GM23338 (cell line): ENCODE data around the gene POLK. TPM values are rescaled to one million over a fixed set of nuclear protein-coding genes. Genes with fewer than 3 reads are reported as not detected.

Experiments used
- ATAC-seq: fragments of 200-7000 bp; cut with Tn5 transposase; 3 replicates; pipeline ENCODE4 v1.9.1; 2020
- DNase-seq: peaks from one replicate; pipeline ENCODE4 v3.0.0-alpha.2; 2015; ENCODE audit warnings: low spot score
- H2AFZ ChIP-seq: fragments of 200-600 bp; sonication (generic); 2 replicates; pipeline ENCODE4 v1.8.0; 2016; ENCODE audit warnings: antibody characterized with exemption, mild to moderate bottlenecking, moderate library complexity
- H3F3A ChIP-seq: fragments of 200-600 bp; sonication (generic); replicated peaks from 2 replicates; pipeline ENCODE4 v1.8.0; 2017; ENCODE audit warnings: antibody characterized with exemption, mixed run types, low read depth
- H3K27ac ChIP-seq: fragments of 200-600 bp; sonication (generic); 2 replicates; pipeline ENCODE4 v1.6.1; 2016; ENCODE audit warnings: low read depth
- H3K27me3 ChIP-seq: fragments of 200-600 bp; sonication (generic); 2 replicates; pipeline ENCODE4 v1.8.0; 2016; ENCODE audit warnings: mild to moderate bottlenecking, mixed run types, moderate library complexity; ENCODE audit not compliant: insufficient read depth
- H3K36me3 ChIP-seq: fragments of 200-600 bp; sonication (generic); 2 replicates; pipeline ENCODE4 v1.8.0; 2016; ENCODE audit warnings: mild to moderate bottlenecking; ENCODE audit not compliant: insufficient read depth
- H3K4me1 ChIP-seq: fragments of 200-600 bp; sonication (generic); 2 replicates; pipeline ENCODE4 v1.8.0; 2016; ENCODE audit warnings: mild to moderate bottlenecking, moderate library complexity; ENCODE audit not compliant: insufficient read depth
- H3K4me2 ChIP-seq: fragments of 200-600 bp; sonication (generic); 2 replicates; pipeline ENCODE4 v1.7.1; 2017; ENCODE audit warnings: mixed run types
- H3K4me3 ChIP-seq: fragments of 200-600 bp; sonication (generic); 2 replicates; pipeline ENCODE4 v1.6.1; 2016; ENCODE audit warnings: mixed run types
- H3K79me2 ChIP-seq: fragments of 200-600 bp; sonication (generic); replicated peaks from 2 replicates; pipeline ENCODE4 v1.8.0; 2017; ENCODE audit warnings: mild to moderate bottlenecking; ENCODE audit not compliant: insufficient read depth
- H3K9me2 ChIP-seq: fragments of 200-600 bp; sonication (generic); 2 replicates; pipeline ENCODE4 v1.8.0; 2017; ENCODE audit not compliant: insufficient read depth
- H4K20me1 ChIP-seq: fragments of 200-600 bp; sonication (generic); replicated peaks from 2 replicates; pipeline ENCODE4 v1.8.0; 2017; ENCODE audit warnings: mild to moderate bottlenecking; ENCODE audit not compliant: insufficient read depth
- H3K27ac Mint-ChIP-seq: 2 replicates; pipeline ENCODE4 v1.8.0; 2020; ENCODE audit warnings: inconsistent platforms, mild to moderate bottlenecking, moderate library complexity, mixed read lengths
- H3K27me3 Mint-ChIP-seq: 3 replicates; pipeline ENCODE4 v1.8.0; 2022; ENCODE audit warnings: low read depth, mild to moderate bottlenecking, moderate library complexity, mixed read lengths, inconsistent platforms; ENCODE audit not compliant: insufficient read depth, poor library complexity
- H3K36me3 Mint-ChIP-seq: 3 replicates; pipeline ENCODE4 v1.8.0; 2021; ENCODE audit warnings: low read depth, mild to moderate bottlenecking, inconsistent platforms, moderate library complexity, mixed read lengths
- H3K4me1 Mint-ChIP-seq: 3 replicates; pipeline ENCODE4 v1.8.0; 2020; ENCODE audit warnings: mild to moderate bottlenecking, inconsistent platforms, mixed read lengths
- H3K4me3 Mint-ChIP-seq: 3 replicates; pipeline ENCODE4 v1.8.0; 2021; ENCODE audit warnings: moderate library complexity, mild to moderate bottlenecking, inconsistent platforms, mixed read lengths
- H3K9me3 Mint-ChIP-seq: 3 replicates; pipeline ENCODE4 v1.8.0; 2020; ENCODE audit warnings: moderate library complexity, mild to moderate bottlenecking, inconsistent platforms, mixed read lengths
- CREB1 ChIP-seq: fragments of 250-450 bp; sonication (Bioruptor Pico); IDR thresholded peaks from 2 replicates; pipeline ENCODE4 v1.5.0; 2020; ENCODE audit warnings: low read depth, mild to moderate bottlenecking, moderate library complexity
- CTCF ChIP-seq, 2 experiments: fragments of 200-600 bp in 1 of 2; sonication (generic) in 1 of 2; conservative IDR thresholded peaks; 2 replicates each; pipeline versions ENCODE4 v1.5.1 to v1.6.1; 2016 to 2017; ENCODE audit warnings: antibody characterized with exemption in 2 of 2, low read depth in 2 of 2, mild to moderate bottlenecking in 2 of 2, moderate library complexity in 1 of 2
- EZH2 ChIP-seq: fragments of 200-600 bp; sonication (generic); IDR thresholded peaks from one replicate; pipeline ENCODE4 v1.8.0; 2017; ENCODE audit warnings: antibody characterized with exemption, mild to moderate bottlenecking, low read depth; ENCODE audit not compliant: unreplicated experiment
- EZH2phosphoT487 ChIP-seq: fragments of 200-600 bp; sonication (generic); IDR thresholded peaks from one replicate; pipeline ENCODE4 v1.8.1; 2018; ENCODE audit warnings: antibody characterized with exemption; ENCODE audit not compliant: unreplicated experiment
- JUNB ChIP-seq: IDR thresholded peaks from one replicate; pipeline ENCODE4 v1.6.1; 2016; ENCODE audit warnings: antibody characterized with exemption; ENCODE audit not compliant: unreplicated experiment
- NANOG ChIP-seq: IDR thresholded peaks from 2 replicates; pipeline ENCODE4 v1.6.1; 2016; ENCODE audit warnings: antibody characterized with exemption, borderline replicate concordance
- POLR2AphosphoS5 ChIP-seq: IDR thresholded peaks from 2 replicates; pipeline ENCODE4 v1.6.1; 2016; ENCODE audit warnings: antibody characterized with exemption, low read depth
- STAT1 ChIP-seq: IDR thresholded peaks from one replicate; pipeline ENCODE4 v1.6.1; 2016; ENCODE audit warnings: antibody characterized with exemption; ENCODE audit not compliant: unreplicated experiment
- ZNF114 ChIP-seq: fragments of 250-450 bp; sonication (Bioruptor Pico); IDR thresholded peaks from 2 replicates; pipeline ENCODE4 v1.5.0; 2020; ENCODE audit warnings: mild to moderate bottlenecking, moderate library complexity
- ZNF331 ChIP-seq: fragments of 250-450 bp; sonication (Bioruptor Pico); IDR thresholded peaks from 2 replicates; pipeline ENCODE4 v1.5.0; 2020; ENCODE audit warnings: low read depth, mild to moderate bottlenecking, moderate library complexity
- polyA plus RNA-seq: library from polyadenylated mRNA; unstranded; fragments of >200 nt; fragmentation: Nextera tagmentation; extraction: Ambion mirVana; gene quantifications from 2 replicates; pipeline ENCODE4 v1.2.1, GENCODE V29; 2016
- total RNA-seq: library from RNA; depleted of rRNA; stranded (reverse); fragments of >200 nt; shearing (Covaris generic); gene quantifications from 2 replicates; pipeline ENCODE4 v1.2.3, GENCODE V29; 2014
- TF ChIP-seq, protein P1 (sequence below): IDR thresholded peaks from one replicate; pipeline ENCODE4 v1.6.1; 2018; ENCODE audit warnings: antibody characterized with exemption; ENCODE audit not compliant: unreplicated experiment
- TF ChIP-seq, protein P2 (sequence below): fragments of 250-450 bp; sonication (Bioruptor Pico); IDR thresholded peaks from 2 replicates; pipeline ENCODE4 v1.5.0; 2020; ENCODE audit warnings: mild to moderate bottlenecking, moderate library complexity
- TF ChIP-seq, protein P3 (sequence below): IDR thresholded peaks from 2 replicates; pipeline ENCODE4 v1.6.1; 2016; ENCODE audit warnings: antibody characterized with exemption

Gene POLK
- total and polyA plus RNA-seq, 2 experiments from 2014 or later = 6.3 to 14.5 TPM

- no peak overlapping the region for H3K27ac ChIP-seq
- H3K27ac Mint-ChIP-seq = no peak overlapping the region; the same call in 1 of the 2 replicates
- no peak for DNase-seq
- H3F3A ChIP-seq = no peaks in the 10 kb centered on the region
- peak overlapping the region; percentile 49 for H3K4me2 ChIP-seq
- peaks cover 39% of the 10 kb centered on the region for H3K4me1 Mint-ChIP-seq
- H3K4me3 ChIP-seq = no peak overlapping the region
- no peaks in the 10 kb centered on the region for H3K9me2 ChIP-seq
- no peaks in the 10 kb centered on the region for H3K27me3 ChIP-seq
- peaks cover 33% of the 10 kb centered on the region for H3K4me1 ChIP-seq
- no peak overlapping the region for H2AFZ ChIP-seq
- peaks cover 4% of the 10 kb centered on the region for H3K27me3 Mint-ChIP-seq
- no peak overlapping the region for H3K4me3 Mint-ChIP-seq
- no peak for ATAC-seq
- no peaks in the 10 kb centered on the region for H3K36me3 ChIP-seq
- H3K79me2 ChIP-seq = peaks cover 71% of the 10 kb centered on the region
- H3K36me3 Mint-ChIP-seq = peaks cover 12% of the 10 kb centered on the region; the same call in 2 of the 3 replicates
- peaks cover 6% of the 10 kb centered on the region; the same call in 1 of the 3 replicates for H3K9me3 Mint-ChIP-seq
- H4K20me1 ChIP-seq = 0 out of 2 replicates have a peak, but pooled peaks cover 4% of the 10 kb centered on the region
- TF ChIP-seq POLR2AphosphoS5 = no peak
- no peak for TF ChIP-seq CTCF (conservative IDR thresholded peaks at IDR 0.05; ENCODE audit: low read depth in 2 of 2)
- TF ChIP-seq, protein P1, sequence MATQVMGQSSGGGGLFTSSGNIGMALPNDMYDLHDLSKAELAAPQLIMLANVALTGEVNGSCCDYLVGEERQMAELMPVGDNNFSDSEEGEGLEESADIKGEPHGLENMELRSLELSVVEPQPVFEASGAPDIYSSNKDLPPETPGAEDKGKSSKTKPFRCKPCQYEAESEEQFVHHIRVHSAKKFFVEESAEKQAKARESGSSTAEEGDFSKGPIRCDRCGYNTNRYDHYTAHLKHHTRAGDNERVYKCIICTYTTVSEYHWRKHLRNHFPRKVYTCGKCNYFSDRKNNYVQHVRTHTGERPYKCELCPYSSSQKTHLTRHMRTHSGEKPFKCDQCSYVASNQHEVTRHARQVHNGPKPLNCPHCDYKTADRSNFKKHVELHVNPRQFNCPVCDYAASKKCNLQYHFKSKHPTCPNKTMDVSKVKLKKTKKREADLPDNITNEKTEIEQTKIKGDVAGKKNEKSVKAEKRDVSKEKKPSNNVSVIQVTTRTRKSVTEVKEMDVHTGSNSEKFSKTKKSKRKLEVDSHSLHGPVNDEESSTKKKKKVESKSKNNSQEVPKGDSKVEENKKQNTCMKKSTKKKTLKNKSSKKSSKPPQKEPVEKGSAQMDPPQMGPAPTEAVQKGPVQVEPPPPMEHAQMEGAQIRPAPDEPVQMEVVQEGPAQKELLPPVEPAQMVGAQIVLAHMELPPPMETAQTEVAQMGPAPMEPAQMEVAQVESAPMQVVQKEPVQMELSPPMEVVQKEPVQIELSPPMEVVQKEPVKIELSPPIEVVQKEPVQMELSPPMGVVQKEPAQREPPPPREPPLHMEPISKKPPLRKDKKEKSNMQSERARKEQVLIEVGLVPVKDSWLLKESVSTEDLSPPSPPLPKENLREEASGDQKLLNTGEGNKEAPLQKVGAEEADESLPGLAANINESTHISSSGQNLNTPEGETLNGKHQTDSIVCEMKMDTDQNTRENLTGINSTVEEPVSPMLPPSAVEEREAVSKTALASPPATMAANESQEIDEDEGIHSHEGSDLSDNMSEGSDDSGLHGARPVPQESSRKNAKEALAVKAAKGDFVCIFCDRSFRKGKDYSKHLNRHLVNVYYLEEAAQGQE = no peak
- no peak for TF ChIP-seq EZH2
- no peak for TF ChIP-seq CREB1
- TF ChIP-seq ZNF114 = no peak
- TF ChIP-seq, protein P2, sequence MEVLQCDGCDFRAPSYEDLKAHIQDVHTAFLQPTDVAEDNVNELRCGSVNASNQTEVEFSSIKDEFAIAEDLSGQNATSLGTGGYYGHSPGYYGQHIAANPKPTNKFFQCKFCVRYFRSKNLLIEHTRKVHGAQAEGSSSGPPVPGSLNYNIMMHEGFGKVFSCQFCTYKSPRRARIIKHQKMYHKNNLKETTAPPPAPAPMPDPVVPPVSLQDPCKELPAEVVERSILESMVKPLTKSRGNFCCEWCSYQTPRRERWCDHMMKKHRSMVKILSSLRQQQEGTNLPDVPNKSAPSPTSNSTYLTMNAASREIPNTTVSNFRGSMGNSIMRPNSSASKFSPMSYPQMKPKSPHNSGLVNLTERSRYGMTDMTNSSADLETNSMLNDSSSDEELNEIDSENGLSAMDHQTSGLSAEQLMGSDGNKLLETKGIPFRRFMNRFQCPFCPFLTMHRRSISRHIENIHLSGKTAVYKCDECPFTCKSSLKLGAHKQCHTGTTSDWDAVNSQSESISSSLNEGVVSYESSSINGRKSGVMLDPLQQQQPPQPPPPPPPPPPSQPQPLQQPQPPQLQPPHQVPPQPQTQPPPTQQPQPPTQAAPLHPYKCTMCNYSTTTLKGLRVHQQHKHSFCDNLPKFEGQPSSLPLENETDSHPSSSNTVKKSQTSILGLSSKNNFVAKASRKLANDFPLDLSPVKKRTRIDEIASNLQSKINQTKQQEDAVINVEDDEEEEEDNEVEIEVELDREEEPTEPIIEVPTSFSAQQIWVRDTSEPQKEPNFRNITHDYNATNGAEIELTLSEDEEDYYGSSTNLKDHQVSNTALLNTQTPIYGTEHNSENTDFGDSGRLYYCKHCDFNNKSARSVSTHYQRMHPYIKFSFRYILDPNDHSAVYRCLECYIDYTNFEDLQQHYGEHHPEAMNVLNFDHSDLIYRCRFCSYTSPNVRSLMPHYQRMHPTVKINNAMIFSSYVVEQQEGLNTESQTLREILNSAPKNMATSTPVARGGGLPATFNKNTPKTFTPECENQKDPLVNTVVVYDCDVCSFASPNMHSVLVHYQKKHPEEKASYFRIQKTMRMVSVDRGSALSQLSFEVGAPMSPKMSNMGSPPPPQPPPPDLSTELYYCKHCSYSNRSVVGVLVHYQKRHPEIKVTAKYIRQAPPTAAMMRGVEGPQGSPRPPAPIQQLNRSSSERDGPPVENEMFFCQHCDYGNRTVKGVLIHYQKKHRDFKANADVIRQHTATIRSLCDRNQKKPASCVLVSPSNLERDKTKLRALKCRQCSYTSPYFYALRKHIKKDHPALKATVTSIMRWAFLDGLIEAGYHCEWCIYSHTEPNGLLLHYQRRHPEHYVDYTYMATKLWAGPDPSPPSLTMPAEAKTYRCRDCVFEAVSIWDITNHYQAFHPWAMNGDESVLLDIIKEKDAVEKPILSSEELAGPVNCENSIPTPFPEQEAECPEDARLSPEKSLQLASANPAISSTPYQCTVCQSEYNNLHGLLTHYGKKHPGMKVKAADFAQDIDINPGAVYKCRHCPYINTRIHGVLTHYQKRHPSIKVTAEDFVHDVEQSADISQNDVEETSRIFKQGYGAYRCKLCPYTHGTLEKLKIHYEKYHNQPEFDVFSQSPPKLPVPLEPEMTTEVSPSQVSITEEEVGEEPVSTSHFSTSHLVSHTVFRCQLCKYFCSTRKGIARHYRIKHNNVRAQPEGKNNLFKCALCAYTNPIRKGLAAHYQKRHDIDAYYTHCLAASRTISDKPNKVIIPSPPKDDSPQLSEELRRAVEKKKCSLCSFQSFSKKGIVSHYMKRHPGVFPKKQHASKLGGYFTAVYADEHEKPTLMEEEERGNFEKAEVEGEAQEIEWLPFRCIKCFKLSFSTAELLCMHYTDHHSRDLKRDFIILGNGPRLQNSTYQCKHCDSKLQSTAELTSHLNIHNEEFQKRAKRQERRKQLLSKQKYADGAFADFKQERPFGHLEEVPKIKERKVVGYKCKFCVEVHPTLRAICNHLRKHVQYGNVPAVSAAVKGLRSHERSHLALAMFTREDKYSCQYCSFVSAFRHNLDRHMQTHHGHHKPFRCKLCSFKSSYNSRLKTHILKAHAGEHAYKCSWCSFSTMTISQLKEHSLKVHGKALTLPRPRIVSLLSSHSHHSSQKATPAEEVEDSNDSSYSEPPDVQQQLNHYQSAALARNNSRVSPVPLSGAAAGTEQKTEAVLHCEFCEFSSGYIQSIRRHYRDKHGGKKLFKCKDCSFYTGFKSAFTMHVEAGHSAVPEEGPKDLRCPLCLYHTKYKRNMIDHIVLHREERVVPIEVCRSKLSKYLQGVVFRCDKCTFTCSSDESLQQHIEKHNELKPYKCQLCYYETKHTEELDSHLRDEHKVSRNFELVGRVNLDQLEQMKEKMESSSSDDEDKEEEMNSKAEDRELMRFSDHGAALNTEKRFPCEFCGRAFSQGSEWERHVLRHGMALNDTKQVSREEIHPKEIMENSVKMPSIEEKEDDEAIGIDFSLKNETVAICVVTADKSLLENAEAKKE (CRISPR knock-in tag) = no peak; the same call in 1 of the 2 replicates
- no peak for TF ChIP-seq NANOG
- TF ChIP-seq STAT1 = no peak
- TF ChIP-seq ZNF331 (CRISPR knock-in tag) = no peak
- no peak for TF ChIP-seq EZH2phosphoT487
- TF ChIP-seq, protein P3, sequence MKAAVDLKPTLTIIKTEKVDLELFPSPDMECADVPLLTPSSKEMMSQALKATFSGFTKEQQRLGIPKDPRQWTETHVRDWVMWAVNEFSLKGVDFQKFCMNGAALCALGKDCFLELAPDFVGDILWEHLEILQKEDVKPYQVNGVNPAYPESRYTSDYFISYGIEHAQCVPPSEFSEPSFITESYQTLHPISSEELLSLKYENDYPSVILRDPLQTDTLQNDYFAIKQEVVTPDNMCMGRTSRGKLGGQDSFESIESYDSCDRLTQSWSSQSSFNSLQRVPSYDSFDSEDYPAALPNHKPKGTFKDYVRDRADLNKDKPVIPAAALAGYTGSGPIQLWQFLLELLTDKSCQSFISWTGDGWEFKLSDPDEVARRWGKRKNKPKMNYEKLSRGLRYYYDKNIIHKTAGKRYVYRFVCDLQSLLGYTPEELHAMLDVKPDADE = no peak
- no peak for TF ChIP-seq JUNB
These were observed 45.5 kb upstream of the POLK start for GRCh38 chr5:75466006-75466716.
